ENCODE measurements around the gene PDE4DIP.
"Not testable (repeated sequence)": the region's sequence is repeated elsewhere in the genome, so short reads cannot be mapped to it uniquely, and the experiment has no call there.

The PDE4DIP gene

GRCh38 chr1:148918836-148919447, 74.7 kb downstream of the PDE4DIP start:
- in situ Hi-C loops (cut with HindIII; ENCODE audit: low sequenced_read_pairs), result not testable (repeated sequence)

DNA sequence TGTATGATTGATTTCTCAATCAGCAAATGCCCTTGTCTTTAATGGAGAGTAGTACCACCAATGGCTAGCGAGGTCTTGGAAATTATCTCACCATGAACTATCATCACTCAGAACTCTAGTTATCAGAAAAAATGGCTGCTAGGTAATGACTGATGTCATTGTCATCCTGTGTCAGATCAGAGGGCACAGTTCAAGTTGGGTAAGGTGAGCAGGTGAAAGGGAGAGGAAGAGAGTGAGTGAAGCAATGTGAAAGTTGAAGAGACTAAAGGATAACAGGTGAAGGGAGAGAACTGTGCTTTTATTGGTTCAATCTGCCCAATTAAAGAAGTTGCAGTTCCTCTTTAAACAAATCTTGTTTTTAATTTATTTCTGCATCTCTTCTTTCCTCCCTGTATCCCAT, 76.8 kb downstream of the PDE4DIP start:
- in situ Hi-C loops (cut with HindIII; ENCODE audit: low sequenced_read_pairs), result not testable (repeated sequence)

GRCh38 chr1:148923798-148924197, 79.6 kb downstream of the PDE4DIP start:
- in situ Hi-C loops (cut with HindIII; ENCODE audit: low sequenced_read_pairs), result not testable (repeated sequence)

DNA sequence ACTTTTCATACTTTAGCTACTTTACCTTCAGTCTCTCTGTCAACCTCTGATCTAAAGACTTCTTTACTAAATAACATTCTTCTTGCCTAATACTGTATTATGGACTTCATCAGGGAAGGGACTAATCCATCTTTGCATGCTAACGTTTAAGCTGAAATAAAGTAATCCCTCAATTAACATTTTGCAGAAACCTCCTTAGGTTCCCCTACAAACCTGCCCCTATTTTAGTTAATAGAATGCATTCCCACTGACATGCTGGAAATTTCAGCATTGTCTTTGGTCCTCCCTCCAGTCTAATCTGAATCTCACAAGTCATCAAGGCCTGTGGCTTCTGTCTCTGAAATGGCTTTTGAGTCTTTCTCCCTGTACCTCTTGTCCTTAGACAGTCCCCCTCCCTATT, 83.4 kb downstream of the PDE4DIP start:
- in situ Hi-C loops (cut with HindIII; ENCODE audit: low sequenced_read_pairs), result not testable (repeated sequence)

- in situ Hi-C loops (cut with HindIII; ENCODE audit: low sequenced_read_pairs), result not testable (repeated sequence)
These were observed 85.0 kb downstream of the PDE4DIP start for GRCh38 chr1:148929253-148929652.

DNA sequence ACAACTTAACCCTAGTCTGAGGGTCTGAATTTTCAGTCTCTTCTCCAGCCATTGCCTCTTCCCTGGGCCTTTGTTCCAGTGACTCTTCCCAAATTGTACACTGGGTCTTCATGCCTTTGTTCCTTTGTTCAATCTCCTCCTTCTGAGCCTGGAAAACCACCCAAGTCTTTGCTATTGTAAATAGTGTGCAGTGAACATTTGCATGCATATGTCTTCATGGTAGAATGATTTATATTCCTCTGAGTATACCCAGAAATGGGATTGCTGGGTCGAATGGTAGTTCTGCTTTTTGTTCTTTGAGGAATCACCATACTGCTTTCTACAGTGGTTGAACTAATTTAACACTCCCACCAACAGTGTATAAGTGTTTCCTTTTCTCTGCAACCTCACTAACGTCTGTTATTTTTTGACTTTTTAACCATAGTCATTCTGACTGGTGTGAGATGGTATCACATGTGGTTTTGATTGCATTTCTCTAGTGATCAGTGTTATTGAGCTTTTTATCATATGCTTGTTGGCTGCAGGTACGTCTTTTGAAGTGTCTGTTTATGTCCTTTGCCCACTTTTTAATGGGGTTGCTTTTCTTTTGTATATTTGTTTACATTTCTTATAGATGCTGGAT, 91.3 kb downstream of the PDE4DIP start:
- in situ Hi-C loops (cut with HindIII; ENCODE audit: low sequenced_read_pairs), result not testable (repeated sequence)

GRCh38 chr1:148942906-148943305, 98.7 kb downstream of the PDE4DIP start:
- in situ Hi-C loops (cut with HindIII; ENCODE audit: low sequenced_read_pairs), result not testable (repeated sequence)

DNA sequence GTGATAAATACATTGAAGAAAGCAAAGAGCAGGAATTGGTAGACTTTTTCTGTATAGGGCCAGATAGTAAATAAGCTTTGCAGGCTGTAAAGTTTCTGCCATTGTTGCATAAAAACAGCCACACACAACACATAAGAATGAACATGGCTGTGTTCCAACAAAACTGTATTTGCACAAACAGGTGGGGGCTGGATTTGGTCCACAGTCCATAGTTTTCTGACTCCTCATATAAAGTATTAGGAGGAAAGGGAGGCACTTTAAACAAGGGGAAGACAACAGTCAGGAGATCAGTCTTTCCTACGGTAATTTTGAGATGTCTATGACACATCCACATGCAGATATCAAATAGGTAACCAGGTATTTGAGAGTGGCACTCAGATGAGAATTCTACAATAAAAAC, 100.9 kb downstream of the PDE4DIP start:
- in situ Hi-C loops (cut with HindIII; ENCODE audit: low sequenced_read_pairs), result not testable (repeated sequence)

GRCh38 chr1:148948768-148949167, 104.5 kb downstream of the PDE4DIP start:
- in situ Hi-C loops (cut with HindIII; ENCODE audit: low sequenced_read_pairs), result not testable (repeated sequence)

DNA sequence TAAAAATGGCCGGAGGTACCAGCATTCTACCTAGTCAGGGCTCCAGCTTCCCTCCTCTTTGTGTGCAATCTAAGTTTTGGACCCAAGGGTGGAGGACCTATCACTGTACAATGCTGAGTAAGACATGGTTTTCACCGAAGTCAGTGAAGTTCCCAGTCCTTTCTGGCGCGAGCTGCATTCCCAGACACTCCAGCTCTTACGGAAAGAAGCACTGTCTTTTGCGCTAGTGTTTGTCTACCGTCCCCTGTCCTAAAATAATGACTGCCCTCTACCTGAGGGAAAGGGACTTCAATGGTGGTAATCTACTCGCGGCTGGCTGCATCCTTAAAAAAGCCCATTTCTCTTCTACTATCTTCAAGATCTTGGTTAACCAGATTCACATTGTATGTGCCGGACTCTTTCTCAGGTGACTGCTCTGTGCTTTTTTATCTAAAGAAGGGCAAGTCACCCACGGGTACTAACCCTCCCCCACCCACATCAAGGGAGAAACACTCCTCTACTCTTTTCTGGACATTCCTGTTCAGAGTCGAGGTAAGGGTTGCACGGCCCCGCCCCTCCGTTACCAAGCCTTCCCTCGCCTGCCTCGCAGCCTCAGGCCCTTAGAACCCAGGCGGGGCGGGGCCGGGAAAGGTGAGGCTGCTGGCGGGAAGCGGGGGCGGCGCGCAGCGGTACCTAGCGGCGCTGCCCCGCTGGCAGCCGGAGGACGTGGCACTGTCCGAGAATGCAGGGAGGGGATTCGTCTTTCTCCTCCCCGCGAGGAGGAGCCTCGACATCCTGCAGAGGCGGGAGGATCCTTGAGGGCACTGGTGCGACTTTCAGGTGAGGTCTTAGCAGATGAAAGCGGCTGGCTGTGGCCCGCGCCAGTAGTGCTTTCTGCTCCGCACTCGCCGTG, 107.4 kb downstream of the PDE4DIP start:
- in situ Hi-C loops (cut with HindIII; ENCODE audit: low sequenced_read_pairs), result not testable (repeated sequence)

- in situ Hi-C loops (cut with HindIII; ENCODE audit: low sequenced_read_pairs), result not testable (repeated sequence)
These were observed 108.2 kb downstream of the PDE4DIP start for GRCh38 chr1:148952253-148952937.

DNA sequence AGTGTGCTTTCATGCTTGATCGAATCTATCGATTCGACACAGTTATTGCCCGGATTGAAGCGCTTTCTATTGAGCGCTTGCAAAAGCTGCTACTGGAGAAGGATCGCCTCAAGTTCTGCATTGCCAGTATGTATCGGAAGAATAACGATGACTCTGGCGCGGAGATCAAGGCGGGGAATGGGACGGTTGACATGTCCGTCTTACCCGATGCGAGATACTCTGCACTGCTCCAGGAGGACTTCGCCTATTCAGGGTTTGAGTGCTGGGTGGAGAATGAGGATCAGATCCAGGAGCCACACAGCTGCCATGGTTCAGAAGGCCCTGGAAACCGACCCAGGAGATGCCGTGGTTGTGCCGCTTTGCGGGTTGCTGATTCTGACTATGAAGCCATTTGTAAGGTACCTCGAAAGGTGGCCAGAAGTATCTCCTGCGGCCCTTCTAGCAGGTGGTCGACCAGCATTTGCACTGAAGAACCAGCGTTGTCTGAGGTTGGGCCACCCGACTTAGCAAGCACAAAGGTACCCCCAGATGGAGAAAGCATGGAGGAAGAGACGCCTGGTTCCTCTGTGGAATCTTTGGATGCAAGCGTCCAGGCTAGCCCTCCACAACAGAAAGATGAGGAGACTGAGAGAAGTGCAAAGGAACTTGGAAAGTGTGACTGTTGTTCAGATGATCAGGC, 108.8 kb downstream of the PDE4DIP start:
- in situ Hi-C loops (cut with HindIII; ENCODE audit: low sequenced_read_pairs), result not testable (repeated sequence)

- in situ Hi-C loops (cut with HindIII; ENCODE audit: low sequenced_read_pairs), result not testable (repeated sequence)
These were observed 109.5 kb downstream of the PDE4DIP start for GRCh38 chr1:148953730-148954129.

- in situ Hi-C loops (cut with HindIII; ENCODE audit: low sequenced_read_pairs), result not testable (repeated sequence)
These were observed 114.1 kb downstream of the PDE4DIP start for GRCh38 chr1:148958343-148958742.

DNA sequence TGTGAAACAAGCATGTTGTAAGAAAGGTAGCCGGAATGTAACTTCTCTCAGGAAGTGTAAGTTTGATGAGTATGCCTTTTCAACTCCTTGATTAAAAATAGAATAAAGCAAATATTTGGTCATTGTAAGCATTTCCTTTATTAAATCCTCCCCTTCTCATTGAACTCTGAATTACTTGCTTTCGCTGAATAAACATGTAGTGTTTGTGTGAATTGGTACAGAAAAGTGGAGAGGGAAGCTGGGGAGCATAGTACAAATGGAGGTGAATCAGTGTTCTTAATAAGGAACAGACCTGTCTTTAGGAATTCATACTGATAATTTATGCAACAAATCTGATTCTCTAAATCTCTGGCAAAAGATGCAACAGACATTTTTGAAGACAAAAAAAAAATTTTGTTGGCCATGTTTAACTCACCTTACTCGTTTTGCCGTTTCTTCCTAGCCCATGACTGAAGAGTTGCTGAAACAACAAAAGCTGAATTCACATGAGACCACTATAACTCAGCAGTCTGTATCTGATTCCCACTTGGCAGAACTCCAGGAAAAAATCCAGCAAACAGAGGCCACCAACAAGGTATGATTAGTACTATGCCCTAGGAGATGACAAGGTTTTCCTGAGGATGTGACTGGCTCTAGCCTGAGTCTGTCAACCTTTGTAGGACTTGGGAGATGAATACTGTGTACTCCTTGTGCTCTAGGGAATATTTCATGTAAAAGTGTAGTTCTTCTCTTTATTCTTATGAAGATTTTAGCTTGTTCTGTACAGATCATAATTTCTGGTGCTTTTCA, 116.2 kb downstream of the PDE4DIP start:
- in situ Hi-C loops (cut with HindIII; ENCODE audit: low sequenced_read_pairs), result not testable (repeated sequence)

DNA sequence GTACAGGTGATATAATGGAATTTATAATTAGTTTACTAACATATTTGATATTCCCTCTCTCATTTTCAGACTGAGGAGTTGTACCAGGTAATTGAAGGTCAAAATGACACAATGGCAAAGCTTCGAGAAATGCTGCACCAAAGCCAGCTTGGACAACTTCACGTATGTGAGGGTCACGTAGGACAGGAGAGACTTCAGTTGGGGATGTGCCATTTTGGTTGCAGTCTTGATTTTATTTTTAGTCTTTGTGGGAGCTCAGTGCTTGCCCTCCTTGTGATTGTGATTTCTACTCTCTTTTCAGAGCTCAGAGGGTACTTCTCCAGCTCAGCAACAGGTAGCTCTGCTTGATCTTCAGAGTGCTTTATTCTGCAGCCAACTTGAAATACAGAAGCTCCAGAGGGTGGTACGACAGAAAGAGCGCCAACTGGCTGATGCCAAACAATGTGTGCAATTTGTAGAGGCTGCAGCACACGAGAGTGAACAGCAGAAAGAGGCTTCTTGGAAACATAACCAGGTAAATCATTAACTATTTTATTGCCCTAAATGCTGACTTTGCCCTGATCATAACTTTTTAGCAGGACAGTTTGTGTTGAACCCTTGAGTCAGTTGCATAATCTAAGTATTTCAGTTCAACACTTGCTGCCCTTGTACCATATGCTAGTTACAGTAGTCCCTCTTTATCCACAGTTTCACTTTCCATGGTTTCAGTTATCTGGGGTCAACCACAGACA, 118.1 kb downstream of the PDE4DIP start:
- in situ Hi-C loops (cut with HindIII; ENCODE audit: low sequenced_read_pairs), result not testable (repeated sequence)

GRCh38 chr1:148966084-148966483, 121.9 kb downstream of the PDE4DIP start:
- in situ Hi-C loops (cut with HindIII; ENCODE audit: low sequenced_read_pairs), result not testable (repeated sequence)

DNA sequence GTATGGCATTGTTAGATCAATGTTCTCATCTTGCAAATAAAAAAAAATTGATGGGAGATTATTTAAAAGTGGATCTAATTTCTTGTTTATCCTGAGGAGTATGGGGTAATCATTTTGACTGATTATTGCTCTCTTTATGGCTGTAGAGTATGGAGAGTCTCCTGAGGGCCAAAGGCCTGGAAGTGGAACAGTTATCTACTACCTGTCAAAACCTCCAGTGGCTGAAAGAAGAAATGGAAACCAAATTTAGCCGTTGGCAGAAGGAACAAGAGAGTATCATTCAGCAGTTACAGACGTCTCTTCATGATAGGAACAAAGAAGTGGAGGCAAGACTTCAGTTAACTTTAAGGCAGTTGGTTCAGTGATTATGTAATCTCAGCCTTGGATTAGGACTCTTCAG, 123.4 kb downstream of the PDE4DIP start:
- in situ Hi-C loops (cut with HindIII; ENCODE audit: low sequenced_read_pairs), result not testable (repeated sequence)

DNA sequence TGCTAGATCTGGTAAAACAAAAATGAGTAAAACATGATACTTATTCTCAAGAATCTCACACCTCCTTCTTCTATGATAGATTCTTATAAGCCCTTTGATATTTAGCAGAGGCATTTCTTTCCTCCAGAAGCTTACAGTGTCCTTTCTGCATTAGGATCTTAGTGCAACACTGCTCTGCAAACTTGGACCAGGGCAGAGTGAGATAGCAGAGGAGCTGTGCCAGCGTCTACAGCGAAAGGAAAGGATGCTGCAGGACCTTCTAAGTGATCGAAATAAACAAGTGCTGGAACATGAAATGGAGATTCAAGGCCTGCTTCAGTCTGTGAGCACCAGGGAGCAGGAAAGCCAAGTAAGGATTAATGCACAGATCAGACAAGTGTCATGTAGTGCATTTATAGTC, 124.5 kb downstream of the PDE4DIP start:
- in situ Hi-C loops (cut with HindIII; ENCODE audit: low sequenced_read_pairs), result not testable (repeated sequence)

Measured in endothelial cell of hepatic sinusoid (primary cell).